GM19025 (cell line): ENCODE results near the gene NDUFA8.

Source experiments
- ATAC-seq: cut with Tn5 transposase; IDR thresholded peaks from one replicate; pipeline ENCODE4 v1.9.1; 2021; ENCODE audit warnings: mild to moderate bottlenecking, low read depth, moderate library complexity; ENCODE audit not compliant: unreplicated experiment

NDUFA8 gene

DNA sequence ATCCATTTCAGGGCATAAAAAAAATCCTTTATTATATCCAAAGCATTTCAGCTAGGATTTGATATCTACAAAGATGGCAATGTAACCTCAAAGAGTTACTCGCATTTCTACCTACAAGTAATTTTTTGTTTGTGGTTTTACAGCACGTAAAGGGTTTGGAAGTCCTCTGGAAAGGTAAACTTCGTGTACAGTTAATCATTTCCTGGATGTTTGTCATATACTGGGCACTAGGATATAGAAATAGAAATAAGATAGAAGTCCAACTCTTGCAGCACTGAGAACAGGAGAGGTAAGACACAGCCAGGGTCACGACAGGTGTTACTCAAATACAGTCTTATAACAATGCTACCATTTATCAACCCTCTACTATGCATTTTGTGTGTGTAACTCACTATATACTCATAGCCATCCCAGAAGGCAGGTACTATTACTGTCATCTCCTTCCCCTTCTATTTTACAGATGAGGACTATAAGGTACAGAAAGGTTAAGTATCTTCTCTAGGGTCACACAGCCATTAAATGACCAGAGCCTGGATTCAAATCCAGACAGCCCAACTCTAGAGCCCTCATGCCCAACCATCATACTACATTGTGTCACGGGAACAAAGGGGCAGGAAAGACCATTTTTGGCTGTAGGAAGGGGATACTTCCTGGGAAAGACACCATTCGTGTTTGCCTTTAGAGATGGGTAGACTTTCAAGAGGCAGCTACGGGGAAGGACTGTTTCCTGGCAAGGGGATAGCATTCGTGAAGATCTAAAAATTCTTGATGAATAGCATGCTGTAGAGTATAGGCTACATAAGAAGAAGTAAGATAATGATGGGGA is 19.0 kb downstream of the NDUFA8 start:
- no peak for ATAC-seq

DNA sequence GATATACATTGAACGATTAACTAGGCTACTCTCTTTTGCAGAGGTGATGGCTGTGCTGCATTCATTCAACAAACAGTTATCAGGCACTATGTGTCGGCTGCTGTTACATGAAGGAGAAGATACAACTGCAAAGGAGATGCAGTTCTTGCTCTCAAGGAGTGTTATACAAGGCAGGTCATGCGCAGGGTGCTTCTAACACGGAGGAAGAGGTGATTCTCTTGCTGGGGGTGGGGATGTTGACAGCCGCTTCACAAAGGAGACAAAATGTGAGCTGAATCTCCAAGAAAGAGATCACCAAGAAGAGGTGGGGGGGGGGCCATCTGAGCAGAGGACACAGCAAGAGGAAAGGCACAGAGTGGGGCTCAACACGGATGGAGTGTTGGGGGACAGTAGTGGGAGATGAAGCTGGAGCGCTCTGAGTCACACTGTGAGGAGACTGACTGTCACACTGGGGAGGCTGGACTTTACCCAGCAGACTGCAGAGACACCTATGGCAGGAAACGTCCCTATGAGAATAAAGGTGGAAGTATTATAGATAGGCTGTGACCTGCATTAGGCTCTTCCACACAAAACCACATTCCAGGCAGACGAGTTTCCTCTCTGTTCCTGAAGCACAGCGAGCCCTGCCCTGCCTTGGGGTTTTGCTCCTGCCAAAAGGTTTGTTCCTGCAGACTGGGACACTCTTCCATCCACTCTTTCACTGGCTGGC is 20.9 kb downstream of the NDUFA8 start:
- ATAC-seq: no peak

DNA sequence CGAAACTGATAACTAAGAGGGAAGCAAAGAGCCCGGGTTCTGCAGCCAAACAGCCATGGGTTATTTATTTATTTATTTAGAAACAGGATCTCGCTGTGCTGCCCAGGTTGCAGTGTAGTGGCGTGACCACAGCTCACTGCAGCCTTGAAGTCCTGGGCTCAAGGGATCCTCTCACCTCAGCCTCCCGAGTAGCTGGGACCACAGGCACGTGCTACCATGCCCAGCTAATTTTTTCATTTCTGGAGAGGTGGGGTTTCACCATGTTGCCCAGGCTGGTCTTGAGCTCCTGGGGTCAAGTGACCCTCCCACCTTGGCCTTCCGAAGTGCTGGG is 24.1 kb downstream of the NDUFA8 start:
- no peak for ATAC-seq

DNA sequence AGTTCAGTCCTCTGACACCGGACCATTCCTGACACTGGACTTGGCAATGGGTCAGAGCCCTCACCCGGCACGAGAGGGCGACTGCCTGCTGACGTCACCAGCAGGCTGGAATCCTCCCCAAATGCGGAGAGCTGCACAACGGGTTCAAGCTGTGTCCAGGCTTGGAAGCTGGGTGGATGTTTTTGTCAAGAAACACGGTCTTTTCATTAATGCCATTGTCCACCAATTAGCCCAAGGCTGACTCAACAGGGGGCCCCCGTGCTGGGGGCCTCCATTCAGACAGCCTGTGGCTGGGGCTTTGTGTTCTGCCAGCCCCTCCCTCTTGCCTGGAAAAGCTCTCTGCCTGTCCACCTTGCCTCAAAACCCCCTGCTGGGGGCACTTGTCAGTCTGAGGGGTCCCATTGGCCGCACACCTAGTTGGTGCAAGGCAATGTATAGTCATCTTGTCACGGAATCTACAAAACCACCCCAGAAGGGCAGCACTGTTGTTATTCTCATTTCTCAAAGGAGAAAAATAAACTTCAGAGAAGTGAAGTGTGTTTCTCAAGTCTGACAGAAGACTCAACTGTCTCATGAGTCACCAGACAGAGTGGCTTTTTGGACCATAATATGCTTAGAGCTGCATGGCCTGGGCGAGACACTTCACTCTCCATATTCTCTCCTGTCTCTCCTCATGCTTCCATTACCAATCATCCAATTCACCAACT is 24.6 kb downstream of the NDUFA8 start:
- no peak for ATAC-seq

DNA sequence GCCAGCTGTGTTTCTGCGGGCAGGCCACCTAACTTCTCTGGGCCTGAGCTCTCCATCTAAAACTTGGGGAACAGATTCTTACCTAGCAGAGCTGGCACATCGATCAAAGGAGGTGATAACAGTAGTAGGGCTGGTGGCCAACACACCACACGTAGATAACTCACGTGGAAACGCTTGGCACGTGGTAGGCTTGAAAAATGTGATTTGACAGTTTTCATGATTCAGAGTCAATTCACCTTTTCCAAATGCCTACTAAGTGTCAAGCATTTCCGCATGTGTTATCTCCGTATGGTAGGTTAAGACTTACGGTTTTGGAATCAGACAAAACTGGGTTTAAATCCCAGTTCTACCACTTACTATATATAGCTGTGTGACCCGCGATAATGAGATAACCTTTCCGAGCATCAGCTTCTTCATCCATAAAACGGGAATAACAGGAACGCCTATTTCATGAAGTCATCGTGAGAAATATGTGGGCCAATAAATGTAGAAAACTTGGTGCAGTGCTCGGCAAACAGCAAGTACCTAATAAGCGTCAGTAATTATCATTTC is 25.5 kb downstream of the NDUFA8 start:
- ATAC-seq: no peak

DNA sequence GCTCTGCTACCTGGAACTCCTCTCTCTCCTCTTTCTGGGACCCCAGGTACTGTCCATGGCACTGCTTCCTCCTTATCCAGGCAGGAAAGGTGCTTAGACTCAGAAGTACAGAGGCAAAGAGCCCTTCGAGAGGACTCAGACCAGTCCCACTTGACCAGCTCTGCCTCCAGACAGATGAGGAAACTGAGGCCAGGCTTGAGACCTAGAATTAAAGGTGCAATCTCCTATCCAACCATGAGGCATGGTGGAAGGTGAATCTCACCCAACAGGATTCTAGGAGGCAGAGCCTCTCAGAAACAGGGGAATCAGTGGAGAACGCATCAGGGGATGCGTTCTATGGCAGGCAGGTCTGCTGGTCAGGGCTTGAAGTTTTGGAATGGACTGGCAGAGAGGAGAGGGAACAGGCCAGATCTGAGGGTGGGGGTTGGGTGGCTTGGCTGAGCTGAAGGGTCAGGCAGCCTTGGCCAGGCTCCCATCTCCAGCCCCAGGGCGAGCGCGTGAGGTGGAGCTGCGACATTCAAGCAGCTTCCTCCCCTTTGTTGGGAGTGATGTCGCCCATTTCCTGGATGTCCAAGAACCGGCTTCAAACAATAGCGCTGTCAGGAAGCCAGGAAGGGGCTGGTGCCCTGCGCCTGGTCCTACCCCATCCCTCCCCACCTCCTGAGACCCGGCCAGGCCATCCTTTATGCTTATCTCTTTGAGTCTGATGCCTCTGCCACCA is 26.2 kb downstream of the NDUFA8 start:
- ATAC-seq: no peak

DNA sequence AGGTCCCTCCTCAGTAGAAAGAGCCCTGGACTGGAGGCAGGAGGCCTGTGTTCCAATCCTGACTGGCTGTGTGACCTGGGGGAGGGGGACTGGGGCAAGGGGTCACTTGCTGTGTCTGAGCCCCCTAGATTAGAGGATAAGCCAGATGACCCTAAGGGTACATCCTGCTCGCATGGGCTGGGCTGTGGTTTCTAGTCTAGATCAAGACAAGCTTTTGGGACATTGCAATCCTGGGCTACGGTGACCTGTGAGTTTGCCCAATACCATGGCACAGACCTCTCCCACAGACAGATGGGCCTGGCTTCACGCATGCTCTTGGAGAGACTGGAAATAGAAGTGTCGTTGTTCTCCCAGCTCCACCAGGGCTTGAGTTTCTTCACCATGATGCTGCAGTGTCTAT is 27.0 kb downstream of the NDUFA8 start:
- no peak for ATAC-seq

DNA sequence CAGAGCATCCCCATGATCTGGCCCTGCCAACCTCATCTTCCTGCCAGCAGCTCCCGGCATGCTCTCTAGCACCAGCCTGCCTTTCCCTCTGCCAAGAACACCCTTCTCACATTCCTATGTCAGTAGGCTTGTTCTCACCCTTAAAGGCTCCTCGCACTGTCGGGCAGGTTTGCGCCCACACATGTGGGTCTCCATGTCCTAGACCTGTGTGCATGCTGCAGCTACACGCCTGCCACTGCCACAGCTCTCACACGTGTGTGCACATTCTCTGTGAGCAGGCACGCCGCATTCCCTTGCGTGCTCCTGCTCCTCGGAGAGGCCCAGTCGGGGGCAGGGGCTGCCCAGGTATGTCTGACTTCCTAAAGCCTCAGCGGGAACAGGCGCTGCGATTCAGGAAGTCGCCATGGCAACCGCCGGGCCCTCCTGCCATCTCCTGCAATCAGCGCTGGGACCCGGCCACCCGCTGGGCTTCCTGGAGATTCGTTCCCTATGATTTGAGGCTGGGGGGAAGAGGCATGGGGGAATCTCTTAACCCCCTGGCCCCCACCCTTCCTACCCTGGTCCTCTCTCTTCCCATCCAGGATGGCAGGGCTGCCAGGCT is 28.1 kb downstream of the NDUFA8 start:
- ATAC-seq: no peak

DNA sequence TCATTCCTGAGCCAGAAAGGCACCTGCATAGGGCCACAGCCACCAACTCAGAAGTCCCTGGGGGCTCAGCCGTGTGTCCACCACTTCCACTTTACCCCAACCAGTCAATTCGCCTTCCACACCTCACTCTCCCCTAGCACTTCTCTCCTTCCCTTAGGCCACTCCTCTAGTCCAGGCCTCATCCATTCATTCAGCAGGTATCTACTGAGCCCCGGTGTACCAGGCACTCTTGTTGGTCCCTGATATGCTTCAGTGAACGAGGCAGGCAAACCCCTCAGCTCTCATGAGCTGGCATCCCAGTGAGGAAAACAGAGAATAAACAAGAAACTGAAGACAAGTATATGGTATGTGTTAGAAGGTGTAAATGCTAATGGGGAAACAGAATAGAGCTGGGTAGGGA is 28.7 kb downstream of the NDUFA8 start:
- ATAC-seq: no peak

DNA sequence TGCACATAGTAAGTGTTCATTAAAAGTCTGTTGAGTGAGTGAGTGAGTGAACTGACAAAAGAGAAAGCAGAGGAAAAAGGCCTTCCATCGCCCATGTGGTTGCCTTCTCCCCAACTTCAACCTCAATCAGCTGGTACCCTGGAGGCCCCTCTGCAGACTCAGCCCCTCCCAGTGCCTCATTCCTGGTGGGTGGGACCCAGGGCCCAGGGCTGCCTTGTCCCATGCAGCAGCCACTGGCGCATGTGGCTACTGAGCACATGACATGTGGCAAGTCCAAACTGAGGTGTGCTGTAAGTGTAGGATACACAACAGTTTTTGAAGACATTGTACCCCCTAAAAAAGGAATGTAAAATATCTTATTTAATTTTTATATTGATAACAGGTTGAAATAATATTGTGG is 29.6 kb downstream of the NDUFA8 start:
- ATAC-seq: no peak

DNA sequence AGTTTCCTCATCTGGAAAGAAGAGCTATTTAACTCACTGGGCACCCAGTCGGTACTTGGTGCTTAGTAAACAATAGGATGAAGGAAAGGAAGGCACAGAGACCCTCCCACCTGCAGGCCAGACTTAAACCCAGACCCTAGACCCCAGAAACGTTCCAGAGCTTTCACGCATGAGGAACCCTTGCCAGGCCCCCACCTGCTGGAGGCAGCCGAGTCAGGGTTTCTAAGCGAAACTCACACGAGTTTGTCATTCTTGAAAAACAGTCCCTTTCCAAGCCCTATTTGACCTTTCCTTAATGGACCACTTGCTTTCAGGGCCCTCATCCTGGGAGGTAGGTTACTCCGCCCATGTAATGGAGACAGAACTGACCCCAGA is 30.6 kb downstream of the NDUFA8 start:
- ATAC-seq: no peak

DNA sequence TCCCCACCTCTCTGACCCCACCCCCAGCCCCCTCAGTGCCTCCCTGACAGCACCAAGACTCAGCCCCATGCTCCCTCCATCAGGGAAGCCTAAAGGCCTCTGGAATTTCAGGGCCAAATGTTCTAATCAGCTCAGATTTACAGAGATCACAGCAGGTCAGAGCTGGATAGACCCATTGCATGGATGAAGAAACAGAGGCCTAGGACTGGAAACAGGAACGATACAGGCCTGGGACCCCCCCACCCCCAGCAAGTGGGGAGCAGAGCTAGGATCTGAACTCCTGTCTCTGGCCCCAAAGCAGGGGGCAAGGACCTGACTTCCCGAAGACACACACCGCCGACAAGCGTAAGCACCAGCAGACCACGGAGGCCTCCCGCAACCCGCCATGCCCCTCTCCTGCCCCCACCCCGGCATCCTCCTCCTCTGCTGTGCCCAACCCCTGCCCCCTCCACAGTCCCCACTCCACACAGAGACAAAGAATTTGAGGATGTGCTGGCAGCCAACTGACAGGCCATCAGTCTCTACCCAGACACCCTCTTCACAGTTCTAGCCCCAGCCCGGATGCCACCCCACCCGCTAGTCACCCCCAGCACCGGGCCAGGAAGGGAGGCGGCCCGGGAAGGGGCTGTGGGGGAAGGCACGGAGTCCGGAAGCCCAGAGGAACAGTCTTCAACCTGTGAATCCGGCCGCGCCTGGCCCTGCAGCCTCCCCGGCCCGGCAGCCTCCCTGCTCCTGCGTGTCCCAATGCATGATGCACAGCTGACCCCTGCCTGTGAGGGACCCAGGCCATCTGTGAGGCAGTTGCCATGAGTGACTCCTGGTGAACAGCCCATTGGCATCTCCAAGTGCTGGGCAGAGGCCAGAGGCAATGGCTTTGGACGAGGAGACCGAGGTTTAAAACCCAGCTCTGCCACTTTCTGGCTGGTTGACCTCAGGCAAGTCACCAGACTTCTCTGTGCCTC is 31.3 kb downstream of the NDUFA8 start:
- no peak for ATAC-seq

DNA sequence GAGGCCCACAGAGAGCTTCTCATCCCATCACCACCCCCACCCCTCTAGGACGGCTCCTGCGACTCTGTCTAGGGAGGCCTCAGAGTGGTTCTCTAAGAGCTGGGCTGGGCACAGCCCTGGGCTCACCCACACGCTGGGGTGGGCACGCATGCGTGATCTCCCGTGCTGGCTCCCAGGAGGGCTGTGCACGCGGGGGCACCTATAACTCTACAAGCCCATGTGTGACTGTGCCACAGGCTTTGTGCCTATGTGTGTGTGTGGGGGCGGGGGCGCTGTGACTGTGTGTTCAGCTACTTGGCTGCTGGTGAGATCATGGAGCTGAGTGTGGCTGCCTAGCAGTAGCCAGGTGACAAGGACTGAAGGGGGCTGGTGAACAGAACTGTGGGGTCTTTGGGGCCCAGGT is 32.2 kb downstream of the NDUFA8 start:
- ATAC-seq: no peak

DNA sequence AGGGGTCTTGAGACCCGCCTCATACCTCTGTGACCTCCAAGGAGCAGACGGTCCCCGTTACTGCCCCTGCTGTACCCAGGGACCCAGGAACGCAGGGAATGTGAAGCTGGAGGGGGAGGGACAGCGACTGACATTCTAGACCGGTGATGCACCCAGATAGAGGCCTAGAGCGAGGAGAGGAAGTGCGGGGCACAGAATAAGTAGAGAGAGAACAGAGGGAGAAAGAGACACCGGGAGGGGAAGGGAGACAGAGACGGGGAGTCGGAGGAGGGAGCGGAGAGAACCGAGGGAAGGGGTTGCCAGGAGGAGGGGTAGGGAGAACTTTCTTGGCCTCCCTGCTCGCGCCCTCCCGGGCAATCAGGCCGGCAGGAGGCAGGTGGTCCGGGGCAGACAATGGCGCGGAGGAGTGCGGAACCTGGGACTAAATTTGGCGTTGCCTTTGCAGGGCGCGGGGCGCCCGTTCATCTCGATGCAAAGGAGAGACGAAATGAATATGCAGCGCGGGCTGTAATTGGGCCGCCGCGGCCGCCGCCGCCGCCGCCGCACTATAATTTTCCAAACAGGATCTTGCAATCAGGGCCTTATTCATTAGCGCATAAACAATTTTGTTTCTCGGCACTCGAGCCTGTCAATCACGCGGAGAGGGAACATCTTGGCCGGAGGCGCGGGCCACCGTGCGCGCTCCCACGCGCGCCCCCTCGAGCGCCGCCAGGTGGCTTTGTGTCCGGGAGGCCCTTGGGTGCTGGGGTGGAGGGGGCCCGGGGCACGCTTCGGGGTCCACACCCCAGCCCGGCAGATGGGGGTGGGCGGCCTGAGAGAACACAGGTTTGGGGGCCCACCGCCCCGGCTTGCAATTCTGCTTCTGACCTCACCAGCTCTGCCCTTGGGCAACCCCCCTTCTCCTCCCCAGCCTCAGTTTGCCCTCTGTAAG is 33.0 kb downstream of the NDUFA8 start:
- no peak for ATAC-seq

DNA sequence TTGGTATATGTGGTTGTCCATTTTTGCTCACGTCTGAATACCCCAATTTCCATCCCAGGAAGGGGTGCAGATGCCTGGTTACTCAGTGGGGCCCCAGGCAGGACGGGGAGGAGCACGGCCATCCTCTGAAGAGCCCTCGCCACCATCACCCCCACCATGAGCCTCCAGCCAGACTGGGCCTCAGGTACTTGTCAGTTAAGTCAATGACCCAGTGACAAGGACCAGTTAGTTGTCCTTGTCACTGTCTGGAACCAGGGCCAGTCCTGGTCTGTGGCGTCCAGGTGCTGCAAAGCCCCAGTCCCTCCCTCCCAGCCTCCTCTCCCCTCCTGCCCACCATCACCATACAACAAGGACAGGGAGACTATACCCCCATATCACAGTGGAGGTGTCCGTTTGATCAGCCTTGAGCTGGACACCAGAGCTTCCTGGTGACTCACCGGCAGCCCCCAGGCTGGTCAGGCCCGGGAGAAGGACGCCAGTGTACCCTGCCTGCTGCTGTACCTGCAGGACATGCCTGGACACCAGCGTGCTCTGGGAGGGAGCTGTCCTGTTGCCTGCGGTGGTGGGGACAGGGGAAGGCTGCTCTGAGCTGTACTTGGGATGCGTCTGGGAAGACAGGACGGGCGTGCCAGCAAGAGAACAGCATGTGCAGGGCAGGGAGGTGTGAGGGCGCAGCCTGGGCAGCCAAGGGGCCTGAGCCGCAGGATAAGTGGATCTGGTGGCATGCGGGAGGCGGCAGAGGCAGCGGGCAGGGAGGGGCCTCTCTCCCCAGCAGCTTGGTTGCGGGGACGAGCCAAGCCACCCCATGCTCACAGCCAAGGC is 33.9 kb downstream of the NDUFA8 start:
- no peak for ATAC-seq

DNA sequence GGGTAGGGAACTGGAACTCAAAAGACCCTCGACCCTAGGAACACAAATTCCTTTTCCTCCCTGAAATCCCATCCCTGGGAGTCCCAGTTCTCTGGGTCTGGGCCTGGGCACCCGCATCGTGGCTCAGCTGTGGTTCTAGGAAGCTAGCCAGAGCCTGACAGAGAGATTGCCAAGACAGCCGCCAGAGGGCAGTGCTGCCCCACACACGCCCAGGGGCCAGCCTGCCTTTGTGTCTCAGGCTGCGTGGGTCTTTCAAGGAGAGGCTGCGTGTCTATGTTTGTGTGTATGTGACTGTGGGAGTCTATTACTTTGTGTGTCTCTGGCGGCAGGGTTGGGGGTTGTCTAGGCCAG is 34.4 kb downstream of the NDUFA8 start:
- ATAC-seq: no peak

DNA sequence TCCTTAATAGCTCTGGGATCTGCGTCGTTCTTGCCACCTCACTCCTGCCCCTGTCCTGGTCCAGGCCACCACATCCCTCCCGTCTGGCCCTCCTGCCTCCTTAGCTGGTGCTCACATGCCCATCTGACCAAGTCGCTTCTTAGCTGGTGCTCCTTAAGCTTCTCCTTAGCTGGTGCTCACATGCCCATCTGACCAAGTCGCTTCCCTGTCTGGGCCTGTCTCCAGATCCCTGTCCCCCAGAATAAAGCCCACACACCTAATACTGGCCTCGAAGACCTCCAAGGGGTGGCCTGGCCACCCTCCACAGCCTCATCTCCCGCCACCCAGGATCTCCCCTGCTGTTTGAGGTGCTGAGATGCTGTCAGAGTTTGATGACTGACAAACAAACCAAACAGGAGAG is 35.1 kb downstream of the NDUFA8 start:
- no peak for ATAC-seq
